ENCODE measurements around the gene ENC1.

Gene ENC1

DNA sequence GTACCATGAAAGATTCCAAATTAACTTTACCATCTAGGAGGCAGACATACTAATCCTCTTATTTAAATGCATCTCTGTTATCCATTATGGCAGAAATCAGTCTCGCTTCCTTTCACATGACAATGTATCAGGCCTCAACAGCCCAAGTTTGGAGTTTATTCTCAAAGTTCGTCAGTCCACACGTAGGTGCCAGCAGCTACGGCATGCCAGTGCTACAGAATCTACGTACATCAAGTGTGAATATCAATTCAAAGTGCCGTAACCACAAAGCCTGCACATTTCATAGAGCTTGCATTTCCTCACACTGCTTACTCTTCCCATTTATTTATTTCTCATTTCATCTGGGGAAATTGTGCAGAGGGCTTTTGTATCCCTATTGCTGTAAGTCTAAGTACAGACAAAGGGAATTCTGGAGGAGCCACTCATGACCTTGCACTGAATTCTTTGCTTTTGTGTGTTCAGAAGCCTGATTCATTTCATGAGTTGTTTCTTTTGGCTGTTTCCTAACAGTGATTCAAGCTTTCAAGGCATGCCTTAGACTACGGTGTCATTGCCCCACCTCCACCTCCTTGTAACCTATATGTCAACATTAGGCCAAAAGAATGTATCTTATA lies 10.0 kb downstream of the ENC1 start:
- DNase-seq, result peak; percentile 90

GRCh38 chr5:74629326-74629725 lies 11.2 kb downstream of the ENC1 start:
- DNase-seq, result no peak

DNA sequence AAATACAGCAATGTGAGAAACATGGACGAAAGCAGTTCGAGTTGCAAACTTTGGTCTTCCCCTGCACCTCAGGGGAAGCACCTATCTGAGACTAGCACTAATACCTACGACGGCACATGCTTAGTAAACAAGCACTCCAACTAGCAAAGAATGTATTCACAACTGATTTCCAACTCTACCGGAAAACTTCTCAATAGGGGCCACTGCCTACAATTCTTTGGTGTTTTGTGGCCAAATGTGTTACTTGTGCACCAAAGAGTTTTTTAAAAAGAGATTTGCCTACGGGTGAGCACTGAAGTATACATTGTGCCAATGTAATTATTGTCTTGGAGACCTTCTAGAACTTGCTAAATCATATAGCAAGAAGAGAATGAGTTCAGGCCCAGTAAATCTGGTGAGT lies 12.2 kb downstream of the ENC1 start:
- no peak for DNase-seq

GRCh38 chr5:74627646-74628279 lies 12.8 kb downstream of the ENC1 start:
- DNase-seq, result no peak

GRCh38 chr5:74626386-74627222 lies 13.9 kb downstream of the ENC1 start:
- no peak for DNase-seq

DNA sequence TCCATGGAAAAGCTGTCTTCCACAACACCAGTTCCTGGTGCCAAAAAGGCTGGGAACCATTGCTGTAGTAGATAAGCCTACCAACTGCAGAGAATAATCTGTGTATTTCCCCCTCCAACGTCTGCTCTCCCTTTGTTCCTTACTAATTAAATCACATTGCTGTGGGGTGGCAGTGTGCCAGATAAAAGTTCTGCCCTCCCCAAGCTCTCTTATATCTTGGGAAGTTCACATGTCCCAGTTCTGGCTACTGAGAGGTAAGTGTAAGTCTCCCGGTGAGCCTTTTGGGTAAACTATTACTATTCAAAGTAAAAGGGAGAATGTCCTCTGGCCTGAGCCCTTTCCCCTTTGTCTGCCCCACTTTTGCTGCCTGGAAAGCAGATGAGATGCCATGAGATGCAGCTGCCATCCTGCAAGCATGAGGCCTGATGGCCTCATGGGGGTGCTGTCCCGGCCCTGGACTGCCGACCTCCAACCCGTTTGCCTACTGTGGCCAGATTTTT lies 14.7 kb downstream of the ENC1 start:
- peak; percentile 52 for DNase-seq

GRCh38 chr5:74624931-74625505 lies 15.5 kb downstream of the ENC1 start:
- no peak for DNase-seq

- no peak for DNase-seq
These were observed 16.0 kb downstream of the ENC1 start for GRCh38 chr5:74624501-74624900.

GRCh38 chr5:74623748-74624408 lies 16.6 kb downstream of the ENC1 start:
- DNase-seq, result no peak

DNA sequence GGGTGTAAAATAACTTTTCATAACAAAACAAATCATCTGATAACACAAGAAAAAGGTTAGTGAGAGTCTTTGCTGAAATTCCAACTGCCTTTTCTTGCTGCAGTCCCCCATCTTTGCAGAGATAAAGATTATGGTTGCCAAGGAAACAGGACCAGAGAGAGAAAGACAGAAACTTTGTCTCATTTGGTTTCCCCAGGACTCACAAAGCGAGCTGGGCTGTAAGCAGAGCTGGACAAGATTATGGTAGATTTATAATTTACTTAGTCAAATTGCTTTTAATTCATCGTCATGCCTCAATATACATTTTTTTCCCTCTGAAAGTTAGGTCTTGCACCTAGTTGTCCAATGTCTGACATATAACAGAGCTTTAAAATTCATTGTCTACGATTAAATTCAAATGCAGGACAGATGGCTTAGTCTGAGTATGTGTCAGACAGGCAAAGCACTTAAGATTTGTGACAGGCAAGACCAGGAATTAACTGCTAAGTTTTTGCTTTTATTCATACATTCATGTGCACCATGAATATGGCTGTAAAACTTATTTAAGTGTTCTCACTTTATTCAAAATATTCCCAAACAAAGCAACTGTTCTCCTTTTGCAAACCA lies 17.4 kb downstream of the ENC1 start:
- no peak for DNase-seq

DNA sequence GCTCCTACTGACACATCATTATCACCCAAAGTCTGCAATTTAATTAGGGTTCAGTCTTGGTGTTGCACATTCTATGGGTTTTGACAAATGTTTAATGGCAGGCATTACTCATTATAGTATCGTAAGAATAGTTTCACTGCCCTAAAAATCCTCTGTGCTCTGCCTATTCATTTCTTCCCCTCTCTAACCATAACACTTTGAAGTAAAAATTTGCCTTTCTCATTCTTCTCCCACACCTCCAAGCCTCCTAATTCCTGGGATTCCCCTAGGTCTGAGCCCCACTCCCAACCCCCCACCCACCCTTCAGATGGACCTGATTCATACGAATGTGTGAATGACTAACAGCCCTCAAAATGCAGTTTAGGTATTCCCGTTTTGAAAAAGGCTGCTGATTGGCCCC lies 18.4 kb downstream of the ENC1 start:
- DNase-seq, result peak; percentile 39

DNA sequence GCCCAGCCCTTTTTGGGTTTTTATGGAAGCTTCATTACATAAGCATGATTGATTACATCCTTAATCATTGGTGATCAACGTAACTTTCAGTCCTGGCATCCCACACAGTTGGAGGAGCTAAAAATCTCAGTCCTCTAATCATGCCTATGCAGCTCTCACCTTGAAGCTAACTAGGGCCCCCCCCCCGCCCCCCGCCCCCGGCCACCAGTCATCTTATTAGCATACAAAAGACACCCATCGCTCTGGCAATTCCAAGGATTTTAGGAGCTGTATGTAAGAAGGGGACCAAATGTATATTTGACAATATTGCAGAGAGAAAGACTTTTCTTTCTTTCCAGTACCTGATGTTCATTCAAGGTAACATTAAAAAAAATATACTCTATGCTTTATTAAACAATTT lies 19.0 kb downstream of the ENC1 start:
- no peak for DNase-seq

DNA sequence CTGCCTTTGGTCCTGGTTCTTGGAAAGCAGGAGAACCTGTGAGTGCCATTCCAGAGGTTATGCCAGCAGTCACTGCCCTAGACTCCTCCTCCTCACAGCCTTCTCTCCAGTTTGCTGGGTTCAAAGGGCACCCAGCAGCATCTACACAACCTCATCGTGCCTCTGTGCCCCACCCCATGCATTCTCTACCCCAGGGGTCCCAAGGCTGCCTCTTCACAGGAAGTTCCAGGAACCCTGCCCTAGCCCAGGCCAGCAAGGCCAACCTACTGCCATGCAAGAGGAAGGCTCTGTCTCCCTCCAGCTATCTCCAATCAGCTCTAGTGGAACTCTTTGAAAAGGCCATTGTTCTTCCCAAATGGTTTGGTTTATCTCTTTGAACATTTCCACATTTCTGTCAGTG lies 21.2 kb downstream of the ENC1 start:
- DNase-seq, result no peak

- DNase-seq, result no peak
These were observed 22.4 kb downstream of the ENC1 start for GRCh38 chr5:74618106-74618505.

DNA sequence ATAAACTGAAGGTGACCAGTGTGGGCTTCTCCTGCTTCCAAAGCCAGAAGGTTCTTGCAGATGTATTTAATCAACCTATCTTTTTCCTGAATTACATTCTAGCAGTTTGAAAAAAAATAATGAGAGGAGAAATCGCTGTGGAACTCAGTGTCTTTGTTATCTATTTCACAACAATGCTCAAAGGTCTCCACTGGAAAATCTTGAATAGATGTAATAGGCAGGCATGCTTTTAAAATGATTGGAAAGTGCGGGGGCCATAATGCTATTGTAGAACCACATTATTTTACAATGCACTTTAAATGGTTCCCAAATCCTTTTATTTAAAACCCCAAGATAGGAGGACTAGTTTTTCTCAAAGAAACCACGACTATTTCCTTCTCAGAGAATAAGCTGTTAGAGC lies 23.3 kb downstream of the ENC1 start:
- no peak for DNase-seq

DNA sequence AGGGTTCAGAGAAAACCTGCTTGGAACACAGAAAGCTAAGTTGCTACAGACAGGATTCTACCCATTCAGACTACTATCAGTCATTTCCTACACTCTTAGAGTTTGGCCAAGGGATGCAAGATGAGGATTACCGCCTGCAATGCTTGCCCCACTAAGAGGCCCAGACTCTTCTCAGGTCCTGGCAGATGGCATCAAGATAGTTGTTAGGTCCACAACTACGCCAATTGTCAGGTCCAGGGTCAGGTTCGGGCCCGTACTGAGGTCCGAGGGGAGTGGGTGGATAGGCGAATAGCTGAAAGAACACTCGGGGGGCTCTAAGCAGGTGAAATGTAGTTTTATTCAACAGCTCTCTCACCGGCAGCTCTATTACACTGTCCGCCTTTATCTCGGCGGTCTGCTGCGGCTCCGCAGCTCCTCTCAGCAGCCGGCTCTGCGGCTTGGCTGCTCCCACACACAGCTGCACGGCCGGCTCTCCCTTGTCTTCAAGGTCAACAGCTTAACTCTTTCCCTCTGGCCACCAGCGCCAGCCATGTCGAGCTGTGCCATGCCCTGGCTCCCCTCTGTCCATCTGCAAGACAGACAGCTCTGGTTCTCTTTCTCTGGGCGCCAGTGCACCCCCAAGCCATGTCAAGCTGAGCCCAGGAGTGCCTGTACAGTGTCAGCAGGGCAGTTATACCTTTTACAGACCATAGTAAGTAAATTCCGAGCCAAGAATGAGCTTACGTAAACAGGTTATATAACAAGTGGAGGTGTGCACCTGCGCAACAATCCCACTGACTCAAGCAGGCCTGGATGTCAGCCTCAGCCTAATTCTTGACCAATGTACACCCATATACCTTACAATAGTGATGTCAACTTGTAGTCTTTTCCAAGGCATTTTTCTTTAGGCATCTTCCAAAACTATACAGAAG lies 24.0 kb downstream of the ENC1 start:
- no peak for DNase-seq

DNA sequence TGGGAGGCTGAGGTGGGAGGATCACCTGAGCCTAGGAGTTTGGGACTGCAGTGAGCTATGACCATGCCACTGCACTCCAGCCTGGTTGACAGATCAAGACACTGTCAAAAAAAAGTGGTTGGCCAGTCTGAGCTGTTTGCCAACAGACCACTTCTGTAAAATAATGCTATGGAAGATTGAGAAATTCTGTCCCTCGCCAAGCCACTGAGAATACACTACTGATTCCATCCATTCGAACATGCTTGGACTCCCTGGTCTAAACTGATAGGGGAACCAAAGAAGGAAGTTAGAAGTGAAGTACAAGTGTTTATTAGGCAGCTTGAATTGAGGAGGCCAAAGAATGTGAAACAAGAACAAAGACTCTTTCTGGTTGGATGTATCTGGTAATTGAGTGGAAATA lies 27.2 kb downstream of the ENC1 start:
- DNase-seq, result no peak

- DNase-seq, result no peak
These were observed 28.5 kb downstream of the ENC1 start for GRCh38 chr5:74612045-74612444.

DNA sequence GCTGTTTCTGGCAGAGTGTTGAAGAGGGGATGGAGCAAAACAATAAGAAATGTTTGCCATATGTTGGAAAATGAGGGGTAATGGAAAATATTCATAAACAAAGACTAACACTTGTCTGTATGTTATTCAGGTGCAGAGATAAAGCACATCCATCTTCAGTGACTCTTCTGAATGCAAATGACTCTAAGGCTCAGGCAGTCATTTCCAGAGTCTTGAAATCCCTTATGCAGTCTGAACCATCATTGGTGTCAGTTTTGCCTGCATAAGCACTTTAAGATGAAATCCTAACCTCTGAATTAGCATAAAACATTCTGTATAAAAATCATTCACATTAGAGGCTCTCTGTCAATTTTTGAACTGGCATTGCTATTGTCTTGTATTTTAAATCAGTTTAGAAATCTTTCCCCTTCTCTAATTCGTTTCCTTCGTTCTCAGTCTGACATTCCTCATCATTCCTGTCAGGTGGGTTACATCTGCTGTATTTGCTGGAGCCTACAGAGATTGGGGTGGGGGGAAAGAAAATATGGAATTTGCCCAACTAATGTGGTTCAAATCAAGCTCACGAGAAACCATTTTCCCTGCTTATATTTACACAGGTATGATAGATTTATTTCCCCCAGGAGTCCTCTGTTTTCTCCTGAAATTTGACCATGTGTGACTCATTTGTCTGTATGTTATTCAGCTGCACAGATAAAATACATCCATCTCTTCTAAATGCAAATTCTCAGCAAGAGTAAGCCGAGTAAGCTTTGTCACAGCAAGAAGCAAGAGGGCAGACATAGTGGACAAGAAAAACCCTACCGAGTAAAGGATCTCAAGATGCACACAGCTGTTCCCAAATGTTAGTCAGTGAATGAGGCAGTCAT lies 31.6 kb downstream of the ENC1 start:
- DNase-seq, result peak; percentile 39

- no peak for DNase-seq
These were observed 34.8 kb downstream of the ENC1 start for GRCh38 chr5:74605759-74606158.

GRCh38 chr5:74603376-74603775 lies 37.2 kb downstream of the ENC1 start:
- DNase-seq, result no peak
